Posterior vena cava (tissue), 2 donors: ENCODE data around the gene MRPL2. TPM values are rescaled to one million over a fixed set of nuclear protein-coding genes. Genes with fewer than 3 reads are reported as not detected.
"Not testable (repeated sequence)": the region's sequence is repeated elsewhere in the genome, so short reads cannot be mapped to it uniquely, and the experiment has no call there.

Source experiments
- DNase-seq: peaks from one replicate; pipeline ENCODE4 v3.0.0-alpha.2; 2020; ENCODE audit warnings: low spot score
- intact Hi-C, 2 donors: fragments of 100-400 bp; cut with DNase I; formaldehyde crosslinking; loops; one replicate each; pipeline versions ENCODE4 v1.14.1 to v1.14.2; 2022 to 2023
- total RNA-seq, 2 donors: library from RNA; stranded (reverse); fragmentation: NEBNext Ultra II Directional; extraction: Animal tissue kit (Norgen Biotek cat#: 25700); gene quantifications; one replicate each; pipeline ENCODE4 v1.2.1, GENCODE V29; 2021
- donor health status: DM: yes; HTN: yes; CAD: no.
- donor health status: DM: yes; HTN: yes; CAD: no.

Gene MRPL2
- total RNA-seq, 2 donors from 2014 or later = 30.7 to 34.4 TPM

- DNase-seq = no peak
- intact Hi-C loops = no loop called here
These were observed 26.9 kb upstream of the MRPL2 start for GRCh38 chr6:43086022-43086658.

GRCh38 chr6:43082806-43083655 is 23.8 kb upstream of the MRPL2 start:
- intact Hi-C loops = no loop called here
- no peak for DNase-seq

- intact Hi-C loops, DNase-seq: not testable (repeated sequence)
These were observed 22.7 kb upstream of the MRPL2 start for GRCh38 chr6:43081922-43082321.

- intact Hi-C loops = no loop called here
- no peak for DNase-seq
These were observed 21.8 kb upstream of the MRPL2 start for GRCh38 chr6:43081043-43081442.

GRCh38 chr6:43078691-43079090 is 19.5 kb upstream of the MRPL2 start:
- DNase-seq = no peak
- intact Hi-C loops = no loop called here

- intact Hi-C loops = no loop called here
- no peak for DNase-seq
These were observed 18.8 kb upstream of the MRPL2 start for GRCh38 chr6:43077981-43078511.

DNA sequence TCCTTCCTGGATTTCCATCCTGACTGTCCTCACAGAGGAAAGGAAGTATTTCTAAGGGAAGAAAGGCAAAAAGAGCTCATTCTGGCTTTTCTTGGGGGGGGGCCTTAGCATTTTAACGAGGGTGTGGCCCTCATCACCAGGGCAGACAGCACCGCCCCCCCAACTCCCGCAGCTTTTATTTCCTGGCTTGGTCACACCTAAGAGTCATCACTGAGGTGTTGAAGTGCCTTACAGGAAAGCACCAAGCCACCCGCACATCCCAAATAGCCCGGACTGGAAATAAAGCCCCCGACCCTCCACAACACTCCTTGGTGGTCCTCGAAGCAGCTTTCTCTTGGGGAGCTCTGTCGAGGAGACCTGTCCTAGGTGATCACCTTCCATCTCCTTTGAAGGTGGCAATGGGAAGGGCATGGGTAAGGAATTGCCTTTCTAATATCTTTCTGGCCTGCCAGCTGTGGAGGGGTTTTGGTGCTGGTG is 18.1 kb upstream of the MRPL2 start:
- no peak for DNase-seq
- intact Hi-C loops = no loop called here

GRCh38 chr6:43076464-43077332 is 17.5 kb upstream of the MRPL2 start:
- DNase-seq = no peak
- intact Hi-C loops = no loop called here

DNA sequence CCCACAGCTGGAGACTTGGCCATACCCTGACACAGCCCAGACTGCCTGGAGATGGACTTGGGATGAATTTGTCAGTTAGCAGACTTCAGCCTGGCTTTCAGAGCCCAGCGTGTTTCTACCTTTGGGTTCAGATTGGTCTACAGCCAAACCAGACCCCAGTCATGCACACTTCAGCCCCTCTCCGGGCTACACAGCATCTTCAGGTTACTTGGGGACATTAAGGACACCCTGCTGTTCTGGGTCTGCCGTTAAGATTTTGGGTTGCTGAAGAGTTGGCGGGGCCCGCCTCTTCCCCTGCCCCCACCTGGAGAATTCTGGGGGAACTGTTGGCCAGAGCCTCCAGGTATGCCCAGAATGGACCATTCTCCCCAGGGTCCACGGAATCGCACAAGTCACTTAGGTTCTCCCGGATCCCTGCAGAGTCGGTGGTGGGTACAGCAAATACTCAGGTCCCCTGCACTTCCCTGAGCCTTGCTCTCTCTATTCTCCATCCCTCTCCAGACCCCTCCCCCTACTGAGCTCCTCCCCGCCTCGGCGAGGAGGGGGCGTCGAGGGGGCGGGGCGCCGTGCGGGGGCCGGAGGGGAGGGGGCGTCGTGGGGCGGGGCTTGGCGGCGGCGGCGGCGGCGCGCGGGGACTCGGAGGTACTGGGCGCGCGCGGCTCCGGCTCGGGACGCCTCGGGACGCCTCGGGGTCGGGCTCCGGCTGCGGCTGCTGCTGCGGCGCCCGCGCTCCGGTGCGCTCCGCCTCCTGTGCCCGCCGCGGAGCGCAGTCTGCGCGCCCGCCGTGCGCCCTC is 16.6 kb upstream of the MRPL2 start, which contains the start of gene PTK7:
PTK7 (plus strand) TSS at position 645 of the 794 bp plus-strand sequence. CDS start 175 bp downstream, outside the sequence.
- intact Hi-C loops = no loop called here
- DNase-seq = no peak

DNA sequence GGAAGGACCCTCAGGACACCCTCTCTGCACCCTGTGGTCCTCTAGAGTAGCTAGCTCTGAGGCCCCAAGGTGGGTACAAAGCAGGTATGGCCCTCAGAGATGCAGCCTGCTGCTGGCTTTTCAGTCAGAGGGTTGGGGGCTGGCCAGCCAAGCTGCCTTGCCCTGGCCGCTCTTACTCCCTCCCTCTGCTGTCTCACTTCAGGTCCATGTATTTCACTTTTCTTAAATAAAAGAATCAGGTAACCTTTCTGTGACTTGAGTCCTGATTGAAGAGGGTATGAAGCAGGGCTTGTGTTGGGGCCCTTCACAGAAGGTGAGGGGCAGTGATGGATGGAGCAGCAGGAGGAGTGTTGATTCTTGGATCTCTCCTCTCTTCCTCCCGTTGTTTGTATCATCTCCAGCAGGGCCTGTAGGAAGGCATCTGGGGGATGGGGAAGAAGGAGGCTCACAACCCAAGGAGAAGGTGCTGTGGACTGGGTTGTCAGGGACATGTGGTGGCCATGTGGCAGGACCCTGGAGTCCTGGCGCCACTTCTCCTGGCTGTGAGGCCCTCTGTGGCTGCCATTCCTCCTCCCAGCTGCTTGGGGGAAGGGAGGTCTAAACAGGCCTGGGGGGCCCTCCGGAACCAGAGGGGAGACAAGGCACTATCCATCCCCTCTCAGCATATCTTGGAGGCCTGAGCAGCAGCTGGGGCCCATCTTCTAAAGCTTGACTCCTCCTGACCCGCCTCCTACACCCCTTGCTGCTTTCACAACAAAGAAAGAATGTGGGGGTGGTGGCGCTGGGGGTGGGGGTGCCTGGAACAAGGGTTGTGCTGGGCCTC is 15.8 kb upstream of the MRPL2 start:
- intact Hi-C loops = no loop called here
- no peak for DNase-seq

- intact Hi-C loops = no loop called here
- DNase-seq = no peak
These were observed 10.9 kb upstream of the MRPL2 start for GRCh38 chr6:43070028-43070632.

GRCh38 chr6:43062818-43063217 is 3.6 kb upstream of the MRPL2 start:
- DNase-seq = no peak
- intact Hi-C loops = loop anchor here in 1 of 2 donors (10.0 kb wide), 1 partner anchor 62 kb away; no protein-coding TSS in a partner anchor

- intact Hi-C loops = loop anchor here in 1 of 2 donors (10.0 kb wide), 1 partner anchor 63 kb away; no protein-coding TSS in a partner anchor
- DNase-seq = no peak
These were observed 2.6 kb upstream of the MRPL2 start for GRCh38 chr6:43061861-43062260.

DNA sequence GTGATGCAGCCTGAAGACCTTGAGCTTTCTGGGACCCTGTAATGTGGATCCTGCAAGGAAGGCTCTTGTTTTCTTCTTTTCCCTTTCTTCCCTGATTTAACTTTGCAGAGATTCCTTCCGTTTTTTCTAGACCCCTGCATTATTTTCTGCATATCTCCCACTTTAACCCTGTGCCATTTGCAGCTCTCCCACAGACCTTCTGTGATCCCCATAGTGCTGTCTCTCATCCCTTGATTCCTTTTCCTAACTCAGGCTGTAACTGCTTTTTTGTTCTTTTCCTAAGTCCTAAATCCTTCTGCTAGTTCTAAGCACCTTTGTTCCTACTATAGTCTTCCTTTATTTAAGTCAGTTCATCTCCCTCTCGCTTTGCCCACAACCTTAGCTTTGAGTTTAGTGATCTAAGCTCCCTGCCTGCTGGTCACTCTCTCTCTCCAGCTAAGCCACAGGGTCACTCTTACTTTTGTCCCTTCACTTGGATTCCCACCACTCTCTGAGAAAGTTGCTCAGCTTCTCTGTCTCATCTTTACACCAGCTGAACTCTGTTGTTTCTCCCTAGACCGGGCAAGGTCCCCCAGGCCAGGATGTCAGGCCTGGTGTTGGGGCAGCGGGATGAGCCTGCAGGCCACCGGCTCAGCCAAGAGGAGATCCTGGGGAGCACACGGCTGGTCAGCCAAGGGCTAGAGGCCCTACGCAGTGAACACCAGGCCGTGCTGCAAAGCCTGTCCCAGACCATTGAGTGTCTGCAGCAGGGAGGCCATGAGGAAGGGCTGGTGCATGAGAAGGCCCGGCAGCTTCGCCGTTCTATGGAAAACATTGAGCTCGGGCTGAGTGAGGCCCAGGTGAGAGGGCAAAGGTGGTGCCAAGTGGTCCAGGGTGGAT is 1.8 kb upstream of the MRPL2 start:
- intact Hi-C loops = loop anchor here in 1 of 2 donors (10.0 kb wide), 1 partner anchor 64 kb away; no protein-coding TSS in a partner anchor
- no peak for DNase-seq

- DNase-seq = no peak
These were observed 960 bp upstream of the MRPL2 start for GRCh38 chr6:43060034-43060754.

More at GRCh38 chr6:43060034-43060754, 960 bp upstream of the MRPL2 start:
- intact Hi-C loops = loop anchor here in 1 of 2 donors (10.0 kb wide), 1 partner anchor 65 kb away; no protein-coding TSS in a partner anchor
